K562 (cell line): ENCODE measurements around the gene OR4D2.

Source experiments
- CHD4 ChIP-seq: fragments of 200-600 bp; sonication (generic); IDR thresholded peaks from 3 replicates; pipeline ENCODE4 v1.6.1; 2012; ENCODE audit warnings: low read depth, mild to moderate bottlenecking, mixed read lengths, low read length, inconsistent platforms; ENCODE audit not compliant: insufficient read depth, insufficient replicate concordance, poor library complexity, severe bottlenecking
- SIN3A ChIP-seq, 2 experiments: fragments of 150-350 bp in 1 of 2; IDR thresholded peaks; 2 replicates each; pipeline ENCODE4 v1.6.1; 2011 to 2016; ENCODE audit warnings: borderline replicate concordance in 2 of 2, low read depth in 2 of 2, low read length in 2 of 2, mild to moderate bottlenecking in 2 of 2, moderate library complexity in 2 of 2; ENCODE audit not compliant: control insufficient read depth in 1 of 2
- SREBF1 ChIP-seq: fragments of 150-350 bp; IDR thresholded peaks from 2 replicates; pipeline ENCODE4 v1.6.1; 2014; ENCODE audit warnings: antibody characterized with exemption, low read depth, low read length, borderline replicate concordance
- ZNF121 ChIP-seq: sonication (generic); formaldehyde crosslinking; conservative IDR thresholded peaks from 2 replicates; pipeline ENCODE4 v1.8.0; 2022; ENCODE audit warnings: missing genetic modification reagents
- TF ChIP-seq, protein P1 (sequence below): fragments of 450-650 bp; IDR thresholded peaks from 2 replicates; pipeline ENCODE4 v1.6.1; 2016; ENCODE audit warnings: low read depth
- TF ChIP-seq, protein P2 (sequence below): sonication (generic); formaldehyde crosslinking; IDR thresholded peaks from 2 replicates; pipeline ENCODE4 v1.8.0; 2022; ENCODE audit warnings: missing genetic modification reagents, mild to moderate bottlenecking, borderline replicate concordance
- TF ChIP-seq, protein P3 (sequence below): sonication (generic); formaldehyde crosslinking; IDR thresholded peaks from 2 replicates; pipeline ENCODE4 v1.8.0; 2022; ENCODE audit warnings: mild to moderate bottlenecking, low read depth, missing genetic modification reagents

- TF ChIP-seq SREBF1 = no peak
- TF ChIP-seq, protein P1, sequence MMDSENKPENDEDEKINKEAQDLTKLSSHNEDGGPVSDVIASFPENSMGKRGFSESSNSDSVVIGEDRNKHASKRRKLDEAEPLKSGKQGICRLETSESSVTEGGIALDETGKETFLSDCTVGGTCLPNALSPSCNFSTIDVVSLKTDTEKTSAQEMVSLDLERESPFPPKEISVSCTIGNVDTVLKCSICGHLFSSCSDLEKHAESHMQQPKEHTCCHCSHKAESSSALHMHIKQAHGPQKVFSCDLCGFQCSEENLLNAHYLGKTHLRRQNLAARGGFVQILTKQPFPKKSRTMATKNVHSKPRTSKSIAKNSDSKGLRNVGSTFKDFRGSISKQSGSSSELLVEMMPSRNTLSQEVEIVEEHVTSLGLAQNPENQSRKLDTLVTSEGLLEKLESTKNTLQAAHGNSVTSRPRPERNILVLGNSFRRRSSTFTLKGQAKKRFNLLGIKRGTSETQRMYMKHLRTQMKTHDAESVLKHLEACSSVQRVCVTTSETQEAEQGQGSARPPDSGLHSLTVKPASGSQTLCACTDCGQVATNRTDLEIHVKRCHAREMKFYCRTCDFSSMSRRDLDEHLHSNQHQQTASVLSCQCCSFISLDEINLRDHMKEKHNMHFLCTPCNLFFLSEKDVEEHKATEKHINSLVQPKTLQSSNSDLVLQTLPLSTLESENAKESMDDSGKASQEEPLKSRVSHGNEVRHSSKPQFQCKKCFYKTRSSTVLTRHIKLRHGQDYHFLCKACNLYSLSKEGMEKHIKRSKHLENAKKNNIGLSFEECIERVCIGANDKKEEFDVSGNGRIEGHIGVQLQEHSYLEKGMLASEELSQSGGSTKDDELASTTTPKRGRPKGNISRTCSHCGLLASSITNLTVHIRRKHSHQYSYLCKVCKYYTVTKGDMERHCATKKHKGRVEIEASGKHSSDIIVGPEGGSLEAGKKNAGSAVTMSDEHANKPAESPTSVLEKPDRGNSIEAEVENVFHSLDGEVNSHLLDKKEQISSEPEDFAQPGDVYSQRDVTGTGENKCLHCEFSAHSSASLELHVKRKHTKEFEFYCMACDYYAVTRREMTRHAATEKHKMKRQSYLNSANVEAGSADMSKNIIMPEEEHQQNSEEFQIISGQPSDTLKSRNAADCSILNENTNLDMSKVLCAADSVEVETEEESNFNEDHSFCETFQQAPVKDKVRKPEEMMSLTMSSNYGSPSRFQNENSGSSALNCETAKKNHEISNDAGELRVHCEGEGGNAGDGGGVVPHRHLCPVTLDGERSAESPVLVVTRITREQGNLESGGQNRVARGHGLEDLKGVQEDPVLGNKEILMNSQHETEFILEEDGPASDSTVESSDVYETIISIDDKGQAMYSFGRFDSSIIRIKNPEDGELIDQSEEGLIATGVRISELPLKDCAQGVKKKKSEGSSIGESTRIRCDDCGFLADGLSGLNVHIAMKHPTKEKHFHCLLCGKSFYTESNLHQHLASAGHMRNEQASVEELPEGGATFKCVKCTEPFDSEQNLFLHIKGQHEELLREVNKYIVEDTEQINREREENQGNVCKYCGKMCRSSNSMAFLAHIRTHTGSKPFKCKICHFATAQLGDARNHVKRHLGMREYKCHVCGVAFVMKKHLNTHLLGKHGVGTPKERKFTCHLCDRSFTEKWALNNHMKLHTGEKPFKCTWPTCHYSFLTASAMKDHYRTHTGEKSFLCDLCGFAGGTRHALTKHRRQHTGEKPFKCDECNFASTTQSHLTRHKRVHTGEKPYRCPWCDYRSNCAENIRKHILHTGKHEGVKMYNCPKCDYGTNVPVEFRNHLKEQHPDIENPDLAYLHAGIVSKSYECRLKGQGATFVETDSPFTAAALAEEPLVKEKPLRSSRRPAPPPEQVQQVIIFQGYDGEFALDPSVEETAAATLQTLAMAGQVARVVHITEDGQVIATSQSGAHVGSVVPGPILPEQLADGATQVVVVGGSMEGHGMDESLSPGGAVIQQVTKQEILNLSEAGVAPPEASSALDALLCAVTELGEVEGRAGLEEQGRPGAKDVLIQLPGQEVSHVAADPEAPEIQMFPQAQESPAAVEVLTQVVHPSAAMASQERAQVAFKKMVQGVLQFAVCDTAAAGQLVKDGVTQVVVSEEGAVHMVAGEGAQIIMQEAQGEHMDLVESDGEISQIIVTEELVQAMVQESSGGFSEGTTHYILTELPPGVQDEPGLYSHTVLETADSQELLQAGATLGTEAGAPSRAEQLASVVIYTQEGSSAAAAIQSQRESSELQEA = no peak
- TF ChIP-seq, protein P2, sequence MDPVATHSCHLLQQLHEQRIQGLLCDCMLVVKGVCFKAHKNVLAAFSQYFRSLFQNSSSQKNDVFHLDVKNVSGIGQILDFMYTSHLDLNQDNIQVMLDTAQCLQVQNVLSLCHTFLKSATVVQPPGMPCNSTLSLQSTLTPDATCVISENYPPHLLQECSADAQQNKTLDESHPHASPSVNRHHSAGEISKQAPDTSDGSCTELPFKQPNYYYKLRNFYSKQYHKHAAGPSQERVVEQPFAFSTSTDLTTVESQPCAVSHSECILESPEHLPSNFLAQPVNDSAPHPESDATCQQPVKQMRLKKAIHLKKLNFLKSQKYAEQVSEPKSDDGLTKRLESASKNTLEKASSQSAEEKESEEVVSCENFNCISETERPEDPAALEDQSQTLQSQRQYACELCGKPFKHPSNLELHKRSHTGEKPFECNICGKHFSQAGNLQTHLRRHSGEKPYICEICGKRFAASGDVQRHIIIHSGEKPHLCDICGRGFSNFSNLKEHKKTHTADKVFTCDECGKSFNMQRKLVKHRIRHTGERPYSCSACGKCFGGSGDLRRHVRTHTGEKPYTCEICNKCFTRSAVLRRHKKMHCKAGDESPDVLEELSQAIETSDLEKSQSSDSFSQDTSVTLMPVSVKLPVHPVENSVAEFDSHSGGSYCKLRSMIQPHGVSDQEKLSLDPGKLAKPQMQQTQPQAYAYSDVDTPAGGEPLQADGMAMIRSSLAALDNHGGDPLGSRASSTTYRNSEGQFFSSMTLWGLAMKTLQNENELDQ (CRISPR knock-in tag) = no peak
- TF ChIP-seq, protein P3, sequence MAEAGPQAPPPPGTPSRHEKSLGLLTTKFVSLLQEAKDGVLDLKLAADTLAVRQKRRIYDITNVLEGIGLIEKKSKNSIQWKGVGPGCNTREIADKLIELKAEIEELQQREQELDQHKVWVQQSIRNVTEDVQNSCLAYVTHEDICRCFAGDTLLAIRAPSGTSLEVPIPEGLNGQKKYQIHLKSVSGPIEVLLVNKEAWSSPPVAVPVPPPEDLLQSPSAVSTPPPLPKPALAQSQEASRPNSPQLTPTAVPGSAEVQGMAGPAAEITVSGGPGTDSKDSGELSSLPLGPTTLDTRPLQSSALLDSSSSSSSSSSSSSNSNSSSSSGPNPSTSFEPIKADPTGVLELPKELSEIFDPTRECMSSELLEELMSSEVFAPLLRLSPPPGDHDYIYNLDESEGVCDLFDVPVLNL = no peak
- no peak for TF ChIP-seq CHD4
- TF ChIP-seq ZNF121 (CRISPR knock-in tag) = no peak
- TF ChIP-seq SIN3A (IDR thresholded peaks at IDR 0.05; ENCODE audit: borderline replicate concordance in 2 of 2, control insufficient read depth in 1 of 2, low read depth in 2 of 2, low read length in 2 of 2) = no peak
Measured at GRCh38 chr17:58195518-58196123, 28.8 kb downstream of the OR4D2 start.
